Natural killer cell treated with Interleukin-12 subunit alpha and Interleukin-12 subunit beta and Interleukin-15 and Interleukin-18, amount 100 ng/mL, for 72 hours (primary cell): Measurements from ENCODE around the gene RIPK4. TPM values are rescaled to one million over a fixed set of nuclear protein-coding genes. Genes with fewer than 3 reads are reported as not detected.

Source experiments
- ATAC-seq, 2 donors: fragments of 150-1000 bp; cut with Tn5 transposase in 1 of 2; sonication (Bioruptor Pico), chemical (Tn5 transposase) in 1 of 2; 2 replicates each; pipeline ENCODE4 v1.10.0; 2021
- DNase-seq: peaks from one replicate; pipeline ENCODE4 v3.0.0; 2022; ENCODE audit warnings: low spot score
- H3K27ac Mint-ChIP-seq, 2 donors: 1 replicate in 1 of 2; 2 replicates in 1 of 2; pipeline ENCODE4 v1.8.0; 2022; ENCODE audit warnings: mixed read lengths in 2 of 2, mild to moderate bottlenecking in 1 of 2, moderate library complexity in 1 of 2
- H3K27me3 Mint-ChIP-seq, 2 donors: 1 replicate in 1 of 2; 2 replicates in 1 of 2; pipeline ENCODE4 v1.8.0; 2022; ENCODE audit warnings: mixed read lengths in 2 of 2
- H3K36me3 Mint-ChIP-seq: one replicate; pipeline ENCODE4 v1.8.0; 2022; ENCODE audit warnings: mixed read lengths
- H3K4me1 Mint-ChIP-seq, 2 donors: 1 replicate in 1 of 2; 2 replicates in 1 of 2; pipeline ENCODE4 v1.8.0; 2022; ENCODE audit warnings: low read depth in 2 of 2, mixed read lengths in 2 of 2, mild to moderate bottlenecking in 1 of 2
- H3K4me3 Mint-ChIP-seq: one replicate; pipeline ENCODE4 v1.8.0; 2022; ENCODE audit warnings: mixed read lengths
- H3K9me3 Mint-ChIP-seq: 2 replicates; pipeline ENCODE4 v1.8.0; 2022; ENCODE audit warnings: mixed read lengths
- total RNA-seq, 2 donors: library from RNA; stranded (reverse); gene quantifications; one replicate each; pipeline ENCODE4 v1.2.3, GENCODE V29; 2022

Gene RIPK4
- total RNA-seq, 2 donors from 2014 or later, result 0.11 TPM; not detected in 1

DNA sequence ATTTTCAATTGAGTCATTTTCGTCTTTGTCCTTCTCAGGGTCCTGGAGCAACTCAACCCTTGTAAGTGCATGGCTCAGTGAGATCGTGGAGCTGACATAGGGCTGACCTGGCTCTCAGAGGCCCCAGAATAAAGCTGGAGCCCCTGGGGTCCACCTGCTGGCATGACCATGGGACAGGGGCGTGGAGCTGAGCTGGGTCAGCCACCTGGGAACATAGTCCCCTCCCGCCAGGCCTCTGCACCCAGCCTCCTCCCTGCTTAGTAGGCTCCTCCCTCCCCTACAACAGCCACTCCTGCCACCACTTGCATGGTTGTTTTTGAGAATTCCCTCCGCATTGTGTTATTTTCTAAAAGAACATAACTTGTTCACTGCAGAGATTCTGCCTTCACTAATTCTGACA, 3.1 kb upstream of the RIPK4 start:
- no peaks in the 10 kb centered on the region for H3K9me3 Mint-ChIP-seq
- no peak overlapping the region for H3K4me3 Mint-ChIP-seq
- ATAC-seq, result no peak
- peaks cover 10% of the 10 kb centered on the region for H3K36me3 Mint-ChIP-seq
- no peak for DNase-seq
- H3K27ac Mint-ChIP-seq, result no peak overlapping the region
- peaks cover 55 to 68% of the 10 kb centered on the region in 2 donors for H3K27me3 Mint-ChIP-seq
- peaks cover 21 to 22% of the 10 kb centered on the region in 2 donors for H3K4me1 Mint-ChIP-seq

DNA sequence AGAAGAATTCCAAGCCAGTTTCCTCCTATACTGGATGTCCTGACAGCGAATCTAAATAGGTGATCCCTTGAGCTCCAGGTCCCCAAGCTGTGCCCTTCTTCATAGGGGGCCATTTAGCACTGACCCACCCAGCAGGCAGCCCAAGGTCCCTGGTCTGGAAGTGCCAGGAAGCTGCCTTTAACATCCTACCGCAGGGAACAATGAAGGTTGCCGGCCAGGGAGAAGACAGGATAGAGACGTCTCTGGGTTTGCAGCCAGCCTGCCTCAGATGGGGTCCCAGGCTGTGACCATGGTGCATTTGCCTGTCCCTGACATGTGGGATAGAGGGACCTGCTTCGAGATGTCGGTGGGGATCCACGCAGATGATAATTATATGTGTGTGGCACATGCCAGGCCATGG, 2.7 kb upstream of the RIPK4 start:
- Mint-ChIP-seq H3K27me3 (peaks cover 54 to 68% of the 10 kb centered on the region in 2 donors), H3K9me3 (no peaks in the 10 kb centered on the region), H3K36me3 (peaks cover 10% of the 10 kb centered on the region), H3K4me3 (no peak overlapping the region), H3K4me1 (peaks cover 21 to 22% of the 10 kb centered on the region in 2 donors), H3K27ac (no peak overlapping the region)
- no peak for ATAC-seq
- no peak for DNase-seq

DNA sequence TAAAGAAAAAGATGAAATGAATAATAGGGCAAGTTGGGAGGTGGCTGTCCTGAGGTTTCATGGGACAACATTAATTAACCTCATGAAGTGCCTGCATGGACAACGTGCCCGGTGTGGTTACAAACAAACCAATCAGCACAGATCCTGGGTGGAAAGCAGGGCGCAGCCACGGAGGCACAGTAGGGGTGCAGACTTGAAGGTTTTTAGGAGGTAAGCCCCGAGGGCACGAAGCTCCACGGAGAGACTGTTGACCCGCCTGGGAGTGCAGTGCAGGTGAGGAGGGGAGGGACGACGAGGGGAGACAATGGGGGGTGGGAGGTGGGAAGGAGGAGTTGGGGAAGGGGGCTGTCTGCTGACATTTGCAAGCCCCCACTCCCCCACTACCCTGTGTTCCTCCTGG, 2.3 kb upstream of the RIPK4 start:
- peaks cover 21 to 22% of the 10 kb centered on the region in 2 donors for H3K4me1 Mint-ChIP-seq
- peak overlapping the region; percentile 60 for H3K4me3 Mint-ChIP-seq
- no peak for DNase-seq
- peaks cover 56 to 65% of the 10 kb centered on the region in 2 donors for H3K27me3 Mint-ChIP-seq
- H3K9me3 Mint-ChIP-seq, result no peaks in the 10 kb centered on the region
- no peak overlapping the region for H3K27ac Mint-ChIP-seq
- ATAC-seq, result no peak
- peaks cover 10% of the 10 kb centered on the region for H3K36me3 Mint-ChIP-seq

- Mint-ChIP-seq H3K27ac (no peak overlapping the region), H3K4me3 (peak overlapping the region; percentile 60), H3K36me3 (peaks cover 10% of the 10 kb centered on the region), H3K9me3 (no peaks in the 10 kb centered on the region), H3K27me3 (peaks cover 56 to 62% of the 10 kb centered on the region in 2 donors), H3K4me1 (peaks cover 21 to 22% of the 10 kb centered on the region in 2 donors)
- ATAC-seq, result no peak
- no peak for DNase-seq
These were observed 1.7 kb upstream of the RIPK4 start for GRCh38 chr21:41768437-41769042.

GRCh38 chr21:41767606-41768436, 969 bp upstream of the RIPK4 start:
- Mint-ChIP-seq H3K27ac (no peak overlapping the region), H3K27me3 (peaks cover 58 to 62% of the 10 kb centered on the region in 2 donors), H3K36me3 (peaks cover 10% of the 10 kb centered on the region), H3K9me3 (no peaks in the 10 kb centered on the region), H3K4me1 (peaks cover 21 to 22% of the 10 kb centered on the region in 2 donors), H3K4me3 (peak overlapping the region; percentile 60)
- no peak for ATAC-seq
- DNase-seq, result no peak

- peaks cover 25% of the 10 kb centered on the region in 2 donors for H3K4me1 Mint-ChIP-seq
- no peak for DNase-seq
- H3K36me3 Mint-ChIP-seq, result peaks cover 10% of the 10 kb centered on the region
- H3K27ac Mint-ChIP-seq, result no peak overlapping the region
- peaks cover 58 to 65% of the 10 kb centered on the region in 2 donors for H3K27me3 Mint-ChIP-seq
- no peaks in the 10 kb centered on the region for H3K9me3 Mint-ChIP-seq
- no peak overlapping the region for H3K4me3 Mint-ChIP-seq
- ATAC-seq, result no peak
These were observed 624 bp downstream of the RIPK4 start for GRCh38 chr21:41765973-41766882.

DNA sequence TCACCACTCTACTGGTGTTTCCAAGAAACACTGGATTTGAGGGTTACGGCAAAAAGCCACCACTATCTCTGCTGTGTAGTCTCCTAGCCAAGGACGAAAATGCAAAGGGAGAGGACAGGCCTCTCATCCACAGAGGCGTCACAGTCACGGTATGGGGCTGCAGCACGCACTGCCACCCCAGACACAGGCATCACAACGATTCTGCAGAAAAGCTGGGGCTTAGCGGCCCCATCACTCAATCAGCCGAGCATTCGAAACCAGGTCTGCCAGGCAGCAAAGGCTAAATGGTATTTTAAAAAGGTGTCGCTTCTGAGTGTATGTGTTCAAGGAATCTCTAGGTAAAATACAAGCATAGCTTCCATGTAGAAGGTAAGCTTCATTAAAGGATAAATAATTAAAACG, 1.4 kb downstream of the RIPK4 start:
- no peak overlapping the region for H3K4me3 Mint-ChIP-seq
- H3K27me3 Mint-ChIP-seq, result peaks cover 59 to 65% of the 10 kb centered on the region in 2 donors
- no peak overlapping the region for H3K27ac Mint-ChIP-seq
- ATAC-seq (no peak), DNase-seq (no peak)
- peaks cover 30% of the 10 kb centered on the region in 2 donors for H3K4me1 Mint-ChIP-seq
- H3K9me3 Mint-ChIP-seq, result no peaks in the 10 kb centered on the region
- H3K36me3 Mint-ChIP-seq, result peaks cover 10% of the 10 kb centered on the region

DNA sequence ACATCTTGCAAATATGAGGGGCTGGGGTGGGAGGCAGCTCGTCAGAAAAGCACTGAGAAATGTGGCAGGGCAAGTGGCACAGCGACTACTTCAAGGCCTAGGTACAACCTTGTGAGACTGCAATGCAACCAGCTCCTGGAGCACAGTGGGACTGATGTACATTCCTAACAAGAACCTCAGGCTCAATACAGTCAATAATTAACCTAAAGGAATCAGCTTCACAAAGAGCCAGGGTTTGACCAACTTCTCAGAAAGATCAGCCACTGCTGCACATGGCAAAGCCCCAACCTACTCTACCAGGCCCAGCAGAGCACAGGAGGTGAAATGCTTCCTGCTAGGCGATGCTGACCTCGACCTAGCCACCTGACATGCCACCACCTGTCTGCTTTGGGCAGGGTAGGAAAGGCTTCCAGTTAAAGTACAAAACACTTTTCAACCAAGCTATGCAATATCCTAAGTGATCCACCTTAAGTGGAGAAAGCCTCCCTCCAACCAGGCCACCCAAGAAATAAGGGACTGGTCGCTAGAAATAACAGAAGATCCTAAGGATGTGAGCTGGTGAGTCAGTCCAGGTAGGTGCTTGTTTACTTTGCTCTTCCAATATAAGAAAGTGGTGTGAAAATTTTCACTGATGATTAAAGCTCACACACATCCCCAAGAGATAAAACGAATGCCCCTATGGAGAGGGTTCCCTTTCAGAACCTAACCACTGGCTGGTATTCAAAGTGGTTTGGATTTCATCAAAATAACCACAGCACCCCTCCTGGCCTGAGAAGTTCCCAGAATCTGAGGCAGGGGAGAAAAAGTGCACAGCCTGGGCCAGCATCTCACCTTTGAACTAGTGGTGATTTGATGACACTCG, 2.1 kb downstream of the RIPK4 start:
- Mint-ChIP-seq H3K27ac (no peak overlapping the region), H3K9me3 (no peaks in the 10 kb centered on the region), H3K4me3 (no peak overlapping the region), H3K36me3 (peaks cover 10% of the 10 kb centered on the region), H3K4me1 (peaks cover 30 to 34% of the 10 kb centered on the region in 2 donors), H3K27me3 (peaks cover 58 to 70% of the 10 kb centered on the region in 2 donors)
- DNase-seq (no peak), ATAC-seq (no peak)

- no peak for DNase-seq
- Mint-ChIP-seq H3K36me3 (peaks cover 10% of the 10 kb centered on the region), H3K4me1 (peaks cover 28 to 32% of the 10 kb centered on the region in 2 donors), H3K9me3 (no peaks in the 10 kb centered on the region), H3K4me3 (no peak overlapping the region), H3K27me3 (peaks cover 52 to 69% of the 10 kb centered on the region in 2 donors), H3K27ac (no peak overlapping the region)
- ATAC-seq, result no peak
These were observed 2.9 kb downstream of the RIPK4 start for GRCh38 chr21:41763996-41764395.

DNA sequence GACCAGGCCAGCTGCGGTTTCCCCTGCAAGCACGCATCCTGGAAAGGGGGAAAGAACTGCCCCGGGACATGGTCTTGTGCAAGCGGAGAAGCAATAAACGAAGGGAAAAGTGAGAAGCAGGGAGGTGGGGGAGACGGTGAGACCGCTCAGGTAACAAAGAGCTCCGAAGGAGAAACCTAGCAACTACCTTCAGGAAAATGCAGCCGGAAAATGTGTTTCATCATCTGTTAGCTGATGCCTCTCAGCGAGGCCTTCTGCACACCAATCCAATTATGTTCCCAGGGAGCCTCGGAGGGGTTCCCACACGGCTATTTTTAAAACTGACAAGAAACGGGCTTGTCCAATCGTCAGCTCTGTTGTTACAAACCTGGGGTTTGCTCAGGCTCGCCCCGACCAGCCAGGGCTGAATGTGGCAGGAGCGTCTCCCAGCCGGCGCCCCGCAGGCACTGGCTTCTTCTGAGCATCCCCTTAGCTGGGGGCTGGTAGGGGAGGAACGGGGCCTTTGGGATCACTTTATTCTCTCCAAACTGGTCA, 3.4 kb downstream of the RIPK4 start:
- DNase-seq (no peak), ATAC-seq (no peak)
- H3K9me3 Mint-ChIP-seq, result no peaks in the 10 kb centered on the region
- H3K27ac Mint-ChIP-seq, result no peak overlapping the region
- H3K4me1 Mint-ChIP-seq, result peaks cover 23 to 28% of the 10 kb centered on the region in 2 donors
- H3K27me3 Mint-ChIP-seq, result peaks cover 49 to 63% of the 10 kb centered on the region in 2 donors
- no peak overlapping the region for H3K4me3 Mint-ChIP-seq
- H3K36me3 Mint-ChIP-seq, result peaks cover 10% of the 10 kb centered on the region

DNA sequence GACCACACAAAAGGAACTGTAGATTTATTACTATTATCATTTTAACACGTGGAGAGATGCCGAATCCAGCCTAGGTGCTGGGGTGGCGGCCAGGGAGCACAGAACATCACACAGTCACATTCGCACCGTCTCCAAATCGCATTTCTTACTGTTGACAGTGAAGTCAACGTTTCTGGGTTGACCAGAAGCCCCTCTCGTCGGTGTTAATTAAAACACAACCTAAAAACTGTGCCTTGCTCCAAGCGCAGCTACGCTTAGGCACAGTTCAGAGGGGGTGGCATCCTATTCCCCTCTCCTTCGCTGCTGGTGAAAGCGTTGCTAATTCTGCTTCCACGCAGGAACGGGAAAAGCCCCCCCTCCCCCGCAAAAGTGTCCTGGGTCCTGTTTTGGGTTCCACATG, 4.1 kb downstream of the RIPK4 start:
- Mint-ChIP-seq H3K9me3 (no peaks in the 10 kb centered on the region), H3K4me1 (peaks cover 16 to 21% of the 10 kb centered on the region in 2 donors)

GRCh38 chr21:41761934-41762635, 4.8 kb downstream of the RIPK4 start:
- Mint-ChIP-seq H3K9me3 (no peaks in the 10 kb centered on the region), H3K4me3 (no peak overlapping the region), H3K4me1 (peaks cover 9 to 14% of the 10 kb centered on the region in 2 donors), H3K36me3 (peaks cover under 1% of the 10 kb centered on the region), H3K27ac (no peak overlapping the region), H3K27me3 (peaks cover 40 to 49% of the 10 kb centered on the region in 2 donors)
- ATAC-seq (no peak), DNase-seq (no peak)

More for the DNA sequence above, 4.1 kb downstream of the RIPK4 start:
- DNase-seq, result no peak
- H3K4me3 Mint-ChIP-seq, result no peak overlapping the region
- no peak for ATAC-seq
- H3K36me3 Mint-ChIP-seq, result peaks cover 7% of the 10 kb centered on the region
- peaks cover 47 to 56% of the 10 kb centered on the region in 2 donors for H3K27me3 Mint-ChIP-seq
- no peak overlapping the region for H3K27ac Mint-ChIP-seq
